GM21528 (cell line): ENCODE measurements around the gene OSBPL10.
"Not testable (repeated sequence)": the region's sequence is repeated elsewhere in the genome, so short reads cannot be mapped to it uniquely, and the experiment has no call there.

Experiments used
- ATAC-seq: cut with Tn5 transposase; IDR thresholded peaks from one replicate; pipeline ENCODE4 v1.9.1; 2021; ENCODE audit warnings: mild to moderate bottlenecking, moderate library complexity; ENCODE audit not compliant: unreplicated experiment, low FRiP score

OSBPL10 gene

DNA sequence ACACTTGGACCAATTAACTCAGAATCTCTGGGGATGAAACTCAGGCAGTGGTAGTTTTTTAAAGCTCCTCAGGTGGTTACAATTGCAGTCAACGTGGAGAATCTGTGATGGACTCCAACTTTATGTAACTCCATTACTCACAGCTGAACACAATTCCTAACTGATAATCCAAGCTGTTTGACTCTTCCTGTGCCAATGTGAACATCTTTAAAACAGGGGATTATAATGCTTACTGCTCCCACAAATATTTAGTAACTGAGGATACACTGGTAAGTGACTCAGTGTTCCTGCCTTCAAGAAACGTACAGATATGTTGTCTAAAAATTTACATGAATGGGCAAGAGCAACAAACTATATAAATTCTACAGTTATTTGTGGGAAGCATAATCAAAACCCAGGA, 85.6 kb downstream of the OSBPL10 start:
- no peak for ATAC-seq

DNA sequence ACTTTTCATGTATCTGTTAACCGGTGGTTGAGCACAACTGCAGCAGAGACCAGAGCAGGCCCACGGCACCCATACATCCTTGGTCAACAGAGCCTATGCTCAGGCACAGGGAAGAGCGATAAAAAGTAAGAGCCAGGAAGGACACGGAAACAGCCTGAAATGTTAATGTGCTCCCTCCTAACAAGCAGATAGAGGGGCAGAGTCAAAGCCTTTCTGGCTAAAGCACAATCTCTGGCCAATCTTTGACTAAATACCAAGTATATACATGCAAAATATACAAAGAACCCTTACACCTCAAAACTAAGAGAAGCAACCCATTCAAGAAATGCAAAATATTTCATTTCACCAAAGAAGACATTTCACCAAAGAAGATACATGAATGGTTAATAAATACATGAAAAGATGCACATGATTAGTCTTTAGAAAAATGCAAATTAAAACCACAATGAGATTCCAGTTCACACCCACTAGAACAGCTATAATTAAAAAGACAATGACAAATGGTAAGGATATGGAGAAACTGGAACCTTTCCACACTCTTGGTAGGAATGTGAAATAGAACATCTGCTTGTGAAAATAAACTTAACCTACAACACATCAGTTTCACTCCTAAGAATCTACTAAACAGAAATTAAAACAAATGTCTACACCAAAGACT, 88.0 kb downstream of the OSBPL10 start:
- ATAC-seq = no peak

DNA sequence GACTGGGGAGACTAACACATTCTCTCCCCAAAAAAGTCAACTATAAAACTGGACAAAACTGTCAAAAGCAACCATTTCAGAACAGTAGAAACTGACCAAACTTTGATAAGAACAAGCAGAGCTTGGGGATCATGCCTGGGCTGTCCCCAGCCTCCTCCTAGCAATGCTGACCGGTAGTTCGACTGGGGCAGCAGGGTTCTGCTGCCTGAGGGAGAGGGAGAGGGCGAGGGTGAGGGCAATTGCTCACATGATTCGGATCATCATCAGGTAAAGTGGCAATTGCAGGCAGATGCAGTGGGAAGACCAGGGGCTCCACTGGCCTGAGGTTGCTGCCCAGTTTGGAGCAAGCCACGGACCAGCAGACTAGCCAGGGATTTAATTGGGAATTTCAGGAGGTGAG, 88.6 kb downstream of the OSBPL10 start:
- ATAC-seq = no peak

DNA sequence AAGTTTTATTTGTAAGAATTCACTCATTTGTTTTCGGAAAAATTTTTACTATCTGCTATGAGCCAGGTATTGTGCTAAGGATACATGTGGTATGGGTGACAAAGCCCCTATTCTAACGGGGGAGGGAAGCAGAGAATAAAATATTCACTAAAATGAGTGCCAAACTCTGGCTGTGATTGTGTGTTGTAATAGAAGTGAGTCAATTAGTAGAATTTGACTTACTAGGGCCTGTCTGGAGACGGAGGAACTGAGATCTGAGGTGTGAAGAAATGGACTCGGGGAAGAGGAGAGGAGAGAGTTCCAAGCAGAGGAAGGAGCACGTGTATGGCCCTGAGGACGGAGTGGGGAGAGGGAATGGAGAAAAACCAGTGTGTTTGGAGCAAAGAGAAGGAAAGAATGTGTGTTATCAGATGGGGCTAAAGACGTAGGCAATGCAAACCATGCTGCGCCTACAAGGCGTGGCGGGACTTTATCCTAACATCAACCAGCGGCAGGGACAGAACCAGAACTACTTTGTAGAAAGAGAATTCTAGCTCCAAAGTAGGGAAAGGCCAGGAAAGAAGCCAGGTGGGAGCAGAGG, 89.1 kb downstream of the OSBPL10 start:
- ATAC-seq = no peak

DNA sequence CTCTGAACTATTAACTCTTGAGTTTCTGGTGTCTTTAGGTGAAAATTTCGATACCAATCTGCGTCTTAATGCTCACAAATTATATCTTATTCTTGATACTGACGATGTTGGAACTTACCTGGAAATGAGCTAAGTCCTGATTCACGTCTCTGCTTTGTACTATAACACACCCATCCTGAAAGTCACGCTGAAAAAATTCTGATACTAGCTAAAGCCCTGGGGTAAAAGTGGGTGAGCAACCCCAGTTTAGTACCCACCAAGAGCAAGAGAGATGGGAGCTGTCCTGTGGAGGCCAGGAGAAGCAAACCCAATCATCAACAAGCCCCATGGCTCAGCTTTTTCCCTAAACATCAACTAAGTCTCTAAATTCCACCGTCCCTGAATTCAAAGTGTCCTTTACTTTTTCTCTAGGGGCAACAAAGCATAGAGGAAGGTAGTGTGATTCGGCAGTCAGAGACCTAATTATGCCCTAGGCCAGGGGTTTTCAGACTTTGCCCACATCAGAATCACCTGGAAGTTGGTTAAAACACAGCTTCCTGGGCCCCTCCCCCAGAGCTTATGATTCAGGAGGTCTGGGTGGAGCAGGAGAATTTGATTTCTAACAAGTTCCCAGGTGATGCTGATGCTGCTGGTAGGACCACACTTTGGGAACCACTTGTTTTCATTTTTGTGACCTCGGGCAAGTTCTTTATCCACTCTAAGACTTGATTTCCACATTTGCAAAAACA, 90.2 kb downstream of the OSBPL10 start:
- no peak for ATAC-seq

DNA sequence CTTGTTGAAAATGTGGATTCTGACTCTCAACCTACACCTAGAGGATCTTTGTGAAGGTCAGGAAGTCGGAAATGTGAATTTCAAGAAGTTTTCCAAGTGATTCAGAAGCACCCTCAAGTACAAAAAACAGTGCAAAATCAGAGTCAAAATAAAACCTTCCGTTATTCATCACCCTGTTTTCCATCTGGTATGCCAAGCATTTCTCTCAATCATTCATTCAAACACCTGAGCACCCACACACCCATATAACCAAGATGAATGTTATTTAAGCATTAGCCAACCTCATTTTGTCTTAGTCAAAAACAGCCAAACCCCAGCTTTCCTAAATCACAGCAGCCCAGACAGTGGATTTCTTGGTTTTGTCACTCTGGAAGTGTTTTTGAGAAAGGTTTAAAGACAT, 91.1 kb downstream of the OSBPL10 start:
- ATAC-seq = no peak

DNA sequence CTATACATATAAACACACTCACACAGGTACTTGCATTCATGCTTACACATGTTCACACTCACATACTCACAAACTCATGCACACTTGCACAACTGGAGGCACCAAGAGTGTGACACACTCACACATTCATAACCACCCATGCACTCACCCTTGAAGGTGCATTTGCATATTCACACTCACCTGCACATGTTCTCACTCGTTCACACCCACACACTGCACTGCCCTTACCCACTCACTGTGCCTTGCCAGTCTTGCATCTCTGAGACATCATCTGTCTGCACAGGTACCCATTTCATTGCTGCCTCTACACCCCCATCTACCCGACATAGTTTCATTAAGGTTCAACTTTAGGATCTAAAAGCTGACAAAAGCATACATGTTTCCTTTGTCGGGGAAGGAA, 95.8 kb downstream of the OSBPL10 start:
- ATAC-seq = no peak

DNA sequence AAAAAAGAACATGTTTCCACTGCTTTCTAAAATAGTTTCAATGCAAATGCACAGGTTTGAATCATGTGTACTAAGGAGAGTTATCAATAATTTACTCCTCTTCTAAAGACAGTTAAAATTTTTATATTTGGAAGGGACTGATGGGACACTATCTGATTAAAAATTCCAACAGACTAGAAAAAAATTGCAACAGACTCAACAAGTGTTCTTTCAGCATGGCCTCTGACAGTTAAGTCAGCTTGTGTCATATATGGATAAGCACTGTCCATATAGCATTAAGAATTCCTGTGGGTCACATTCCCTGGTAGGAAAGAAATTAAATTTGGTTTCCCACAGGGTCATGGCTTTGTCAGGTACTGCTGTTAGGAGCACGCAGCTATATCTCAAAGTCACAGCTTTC, 96.8 kb downstream of the OSBPL10 start:
- ATAC-seq = no peak

DNA sequence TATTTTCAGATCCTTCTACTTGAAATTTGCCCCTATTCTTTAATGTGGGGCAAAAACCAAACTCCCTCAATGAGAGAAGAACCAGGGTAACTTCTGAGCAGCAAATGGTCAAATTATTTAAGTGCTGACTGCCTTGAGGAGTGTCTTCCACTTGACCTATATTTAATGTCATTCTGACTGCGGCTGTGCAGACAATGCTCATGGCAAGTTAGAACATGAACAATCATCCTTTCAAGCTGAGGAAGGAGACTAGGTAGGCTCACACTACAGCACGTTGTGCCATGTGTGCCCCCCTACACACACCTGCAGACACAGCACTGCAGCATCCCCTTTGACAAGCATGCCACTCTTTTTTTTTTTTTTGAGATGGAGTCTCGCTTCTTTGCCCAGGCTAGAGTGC, 98.2 kb downstream of the OSBPL10 start:
- no peak for ATAC-seq

DNA sequence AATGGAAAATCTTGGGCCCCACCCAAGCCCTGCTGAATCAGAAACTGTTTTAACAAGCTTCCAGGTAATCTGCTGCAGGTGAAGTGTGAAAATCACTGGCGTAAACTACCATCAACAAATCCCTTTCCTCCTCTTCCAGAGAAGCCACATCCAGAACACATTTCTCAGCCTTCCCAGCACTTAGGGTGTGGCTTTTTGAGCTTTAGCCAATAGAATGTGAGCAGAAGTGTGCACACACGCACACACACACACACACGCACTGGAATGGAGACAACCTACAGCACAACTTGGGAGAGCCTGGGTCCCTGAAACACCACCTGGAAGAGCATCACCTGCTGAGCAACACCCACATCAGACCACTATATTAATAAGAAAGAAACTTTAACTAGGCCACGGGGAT, 98.6 kb downstream of the OSBPL10 start:
- no peak for ATAC-seq

DNA sequence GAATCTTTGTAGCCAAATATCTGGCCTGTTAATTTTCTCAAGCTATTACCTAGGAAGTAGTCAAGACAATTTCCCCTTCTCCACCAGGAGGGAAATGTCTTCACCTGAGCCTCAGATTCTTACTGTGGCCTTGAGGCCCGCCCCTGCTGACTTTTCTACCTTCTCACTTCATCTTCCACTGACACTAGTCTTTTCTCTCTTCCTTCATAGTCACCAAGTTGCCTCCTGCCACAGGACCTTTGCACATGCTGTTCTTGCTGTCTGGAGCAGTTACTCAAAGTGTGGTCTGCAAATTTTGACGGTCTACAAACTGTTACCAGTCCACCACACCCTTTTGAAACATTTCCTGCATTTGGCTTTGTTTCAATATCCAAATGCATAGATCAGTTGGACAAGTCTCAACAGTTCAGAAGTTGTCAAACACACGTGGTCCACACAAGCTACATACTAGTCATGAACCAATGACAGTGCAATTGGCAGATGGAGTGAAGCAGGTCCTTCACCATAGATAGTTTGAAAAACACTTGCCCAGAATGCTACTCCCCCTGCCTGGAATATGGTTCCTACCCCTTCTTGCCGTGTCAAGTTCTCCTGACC, 100.5 kb downstream of the OSBPL10 start:
- ATAC-seq = no peak

DNA sequence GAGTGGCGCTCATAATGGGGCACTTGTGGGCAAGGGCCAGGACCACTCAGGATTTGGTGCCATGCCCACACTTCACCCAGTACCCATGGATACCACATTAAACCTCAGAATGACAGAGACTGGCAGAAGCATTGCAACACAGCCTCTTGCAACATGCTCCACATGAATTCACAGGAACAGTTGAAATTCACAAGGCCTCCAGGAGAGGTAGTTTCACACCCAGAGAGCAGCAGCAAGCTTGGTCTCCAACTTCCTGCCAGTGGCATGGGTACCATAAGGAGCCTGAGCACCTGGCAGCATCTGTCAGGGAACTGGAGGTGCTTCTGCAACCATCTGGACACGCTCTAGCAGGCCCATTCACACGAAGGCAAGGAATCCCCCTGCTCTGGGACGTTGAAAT, 101.0 kb downstream of the OSBPL10 start:
- ATAC-seq = no peak

DNA sequence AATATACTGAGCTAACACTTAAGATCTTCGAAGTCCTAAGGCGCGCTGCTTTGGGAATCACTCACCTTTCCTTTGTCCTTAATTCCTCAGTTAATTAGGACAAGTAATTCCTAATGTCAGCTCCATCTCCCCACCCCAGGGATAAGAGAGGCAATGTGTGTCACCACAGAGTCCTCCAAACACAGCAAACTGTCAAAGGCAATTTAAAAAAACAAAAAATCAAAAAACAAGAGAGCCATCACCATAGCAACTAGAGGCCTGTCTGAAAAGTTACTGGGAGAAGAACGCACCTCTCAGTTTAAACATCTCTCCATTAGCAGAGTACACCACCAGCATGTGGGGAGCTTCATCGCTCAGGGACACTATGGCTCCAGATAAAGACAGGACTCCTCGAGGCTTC, 101.7 kb downstream of the OSBPL10 start:
- ATAC-seq = no peak

DNA sequence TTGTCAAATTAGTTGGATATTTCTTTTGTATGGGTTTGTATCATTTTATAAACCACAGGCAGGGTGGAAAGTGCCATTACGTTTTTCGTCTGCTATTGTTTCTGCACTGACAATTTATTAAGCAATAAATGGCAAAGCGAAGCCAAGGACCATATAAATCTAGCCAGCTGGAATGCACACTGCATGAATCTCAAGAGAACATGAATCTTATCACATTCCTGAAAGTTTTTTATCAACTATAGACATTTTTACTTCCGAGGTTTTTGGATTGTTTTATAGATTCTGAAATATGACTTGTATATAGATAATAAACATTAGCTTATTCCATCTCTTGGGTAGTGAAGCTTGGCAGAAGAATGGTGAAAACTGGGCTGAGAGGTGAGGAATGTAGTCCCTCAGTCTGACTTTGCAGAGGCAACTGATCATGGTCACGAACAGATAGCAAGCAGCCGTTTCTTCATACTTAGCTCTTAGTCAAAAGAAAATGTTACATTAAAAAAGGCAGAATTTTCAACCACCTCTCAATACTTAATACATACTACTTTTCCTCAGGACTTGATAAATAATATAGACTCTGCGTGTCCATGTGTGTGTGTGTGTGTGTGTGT, 102.7 kb downstream of the OSBPL10 start:
- no peak for ATAC-seq

DNA sequence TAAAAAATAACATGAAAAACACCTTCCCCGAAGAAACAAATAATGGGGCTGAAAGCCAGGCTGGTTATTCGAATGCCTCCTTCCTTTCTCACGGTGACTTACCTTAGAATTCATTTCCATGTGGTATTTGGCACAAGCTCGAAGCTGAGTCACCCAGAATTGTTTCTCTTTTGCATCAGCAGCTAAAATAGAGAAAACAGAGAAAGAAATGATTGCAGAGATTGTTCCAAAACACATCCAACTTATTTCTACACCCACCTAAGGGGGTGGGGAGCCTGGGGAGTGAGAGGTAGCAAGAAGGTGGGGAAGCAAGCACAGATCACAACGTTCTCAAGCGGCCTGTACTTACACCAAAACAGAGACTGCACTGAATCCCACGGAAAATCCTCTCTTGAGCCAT, 104.7 kb downstream of the OSBPL10 start:
- no peak for ATAC-seq

DNA sequence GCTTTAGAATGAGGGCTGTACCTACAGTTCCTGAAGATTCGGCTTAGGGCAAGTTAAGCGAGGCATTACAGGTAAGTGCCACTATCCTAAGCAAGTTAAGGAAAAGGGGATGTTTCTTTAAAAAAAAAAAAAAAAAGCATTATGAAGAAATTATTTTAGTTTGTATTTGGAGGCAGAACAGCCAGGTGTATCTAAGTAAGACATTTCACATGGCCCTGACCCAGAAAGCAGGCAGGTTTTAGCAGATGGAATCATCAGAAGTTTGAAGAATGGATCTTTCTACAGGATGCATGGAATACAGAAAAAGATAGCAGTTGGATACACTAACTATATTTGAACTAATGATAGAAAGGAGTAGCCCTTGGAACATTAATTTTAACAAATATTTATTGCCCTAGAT, 105.6 kb downstream of the OSBPL10 start:
- ATAC-seq = no peak

DNA sequence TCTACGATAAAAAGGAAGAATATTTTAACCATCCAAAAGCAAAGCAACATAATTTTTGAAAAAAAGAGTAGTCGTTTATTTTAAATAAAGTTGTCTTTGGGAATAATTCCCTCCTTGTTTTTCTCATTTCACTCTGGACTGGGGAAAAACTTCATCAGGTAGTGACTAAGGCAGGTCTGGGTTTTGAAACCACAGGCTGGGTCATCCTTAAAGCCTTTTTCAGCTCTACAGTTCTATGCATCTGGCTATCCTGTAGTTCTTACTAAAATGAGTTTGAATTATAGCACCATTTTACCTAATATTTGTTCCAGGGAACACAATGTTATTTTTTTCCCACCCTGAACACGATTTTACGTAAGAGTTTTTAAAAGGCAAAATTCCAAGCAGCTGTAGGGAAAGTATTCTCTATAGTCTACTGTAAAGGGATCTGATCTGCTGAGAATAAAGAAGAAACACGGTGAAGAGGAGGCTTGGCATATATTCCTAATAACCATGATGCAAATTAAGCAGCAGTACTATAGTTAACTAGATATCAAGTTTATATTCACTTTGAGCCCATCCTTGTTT, 107.7 kb downstream of the OSBPL10 start:
- no peak for ATAC-seq

DNA sequence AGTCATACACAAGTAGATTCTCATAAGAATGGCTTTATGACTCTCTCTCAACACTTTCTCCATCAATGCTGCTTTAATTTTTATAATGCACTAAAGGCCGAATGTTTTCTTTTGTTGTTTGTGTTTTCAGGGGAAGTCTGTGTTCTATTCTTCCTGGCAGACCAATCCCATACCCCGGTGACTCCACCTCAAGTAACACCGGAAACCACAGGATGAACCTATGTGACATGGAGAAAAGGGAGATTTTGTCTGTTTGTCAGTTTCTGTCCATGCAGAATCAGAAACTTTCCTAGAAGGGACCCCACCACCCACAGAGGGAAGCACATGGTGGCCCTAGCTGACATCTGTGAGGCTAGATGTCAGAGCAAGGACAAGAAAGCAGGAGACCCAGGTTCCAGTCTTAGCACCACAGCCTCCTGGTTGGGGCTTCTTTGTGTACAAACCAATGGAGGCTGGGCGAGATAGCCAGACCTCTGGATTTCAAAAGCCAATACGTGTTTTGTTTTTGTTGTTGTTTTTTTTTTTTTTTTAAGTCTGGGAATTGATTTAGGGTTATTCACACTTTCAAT, 109.0 kb downstream of the OSBPL10 start:
- no peak for ATAC-seq

DNA sequence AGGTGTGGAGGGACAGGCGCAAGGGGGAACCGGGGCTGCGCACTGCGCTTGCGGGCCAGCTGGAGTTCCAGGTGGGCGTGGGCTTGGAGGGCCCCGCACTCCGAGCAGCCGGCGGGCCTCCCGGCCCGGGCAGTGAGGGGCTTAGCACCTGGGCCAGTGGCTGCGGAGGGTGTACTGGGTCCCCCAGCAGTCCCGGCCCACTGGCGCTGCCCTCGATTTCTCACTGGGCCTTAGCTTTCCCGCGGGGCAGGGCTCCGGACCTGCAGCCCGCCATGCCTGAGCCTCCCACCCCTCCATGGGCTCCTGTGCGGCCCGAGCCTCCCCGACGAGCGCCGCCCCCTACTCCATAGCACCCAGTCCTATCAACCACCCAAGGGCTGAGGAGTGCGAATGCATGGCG, 111.0 kb downstream of the OSBPL10 start:
- ATAC-seq = not testable (repeated sequence)

DNA sequence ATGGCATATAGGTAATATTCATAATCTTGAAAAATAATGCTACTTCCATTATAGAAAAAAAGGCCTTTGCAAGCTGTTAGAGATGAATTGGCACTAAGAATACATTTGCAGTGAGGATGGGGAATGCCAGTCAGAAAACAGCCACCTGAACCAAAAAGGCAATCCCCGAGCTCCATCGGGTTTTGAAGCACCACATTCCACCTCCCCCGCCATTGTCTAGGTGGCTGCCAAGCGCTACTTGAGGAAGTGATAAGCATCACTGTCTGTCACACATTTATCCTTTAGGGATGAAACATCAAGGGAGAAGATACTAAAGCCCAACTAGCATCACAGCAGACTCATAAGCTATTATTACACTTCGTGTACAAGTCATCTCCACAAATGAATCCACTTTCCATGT, 112.8 kb downstream of the OSBPL10 start:
- ATAC-seq = no peak
